Stimulated activated CD8-positive, alpha-beta memory T cell treated with anti-CD3 and anti-CD28 coated beads, Interleukin-4, amount 100 ng/mL, for 48 hours (primary cell): ENCODE results near the gene NUTM2A.
"Not testable (repeated sequence)": the region's sequence is repeated elsewhere in the genome, so short reads cannot be mapped to it uniquely, and the experiment has no call there.

ENCODE experiments used
- DNase-seq: peaks from one replicate; pipeline ENCODE4 v3.0.0-alpha.2; 2020

The NUTM2A gene

DNA sequence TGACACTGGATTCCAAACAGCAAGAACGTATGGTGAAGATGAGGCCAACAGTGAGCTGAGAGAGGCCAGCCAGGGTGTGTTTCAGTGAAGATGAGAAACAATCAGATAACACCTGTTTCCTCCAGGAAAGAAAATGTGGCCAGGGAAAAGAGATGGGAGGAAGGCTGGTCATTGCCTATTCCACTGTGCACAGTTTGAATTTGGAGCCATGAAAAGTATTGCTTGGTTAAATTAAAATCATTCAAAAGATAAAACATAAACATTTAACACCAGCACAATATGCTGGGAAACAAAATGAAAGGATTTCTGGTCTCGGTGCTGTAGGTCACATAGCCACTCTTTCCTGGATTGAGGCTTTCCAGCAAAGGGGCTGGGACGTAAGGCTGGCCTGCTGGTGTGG lies at the start of gene NUTM2A:
Gene NUTM2A, plus strand, starts transcription at position 301 of the 400 bp plus-strand sequence. CDS start 383 bp downstream, outside the sequence.
- DNase-seq: not testable (repeated sequence)

DNA sequence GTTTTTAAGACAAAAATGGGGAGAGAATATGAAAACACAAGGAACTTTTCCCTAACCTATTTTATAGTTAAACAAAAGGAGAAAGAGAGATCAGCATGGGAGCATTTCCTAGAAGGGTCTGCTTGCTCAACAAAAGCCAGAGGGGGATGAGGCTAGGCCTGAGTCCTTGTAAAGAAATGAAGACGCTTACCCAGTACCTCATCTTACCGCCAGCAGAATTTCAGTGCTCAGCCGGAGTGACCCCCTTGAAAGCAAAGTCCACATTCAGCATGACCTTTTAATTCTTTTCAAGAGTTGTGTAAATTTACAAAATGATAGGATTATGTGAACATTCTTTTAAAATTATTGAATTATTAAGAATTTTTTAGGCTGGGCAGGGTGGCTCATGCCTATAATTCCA lies 47.7 kb upstream of the NUTM2A start:
- not testable (repeated sequence) for DNase-seq

GRCh38 chr10:87184421-87184820 lies 40.8 kb upstream of the NUTM2A start:
- DNase-seq: not testable (repeated sequence)

GRCh38 chr10:87186016-87186415 lies 39.2 kb upstream of the NUTM2A start:
- DNase-seq: not testable (repeated sequence)

- not testable (repeated sequence) for DNase-seq
These were observed 37.7 kb upstream of the NUTM2A start for GRCh38 chr10:87187573-87187972.

GRCh38 chr10:87191841-87192240 lies 33.4 kb upstream of the NUTM2A start:
- DNase-seq: not testable (repeated sequence)

DNA sequence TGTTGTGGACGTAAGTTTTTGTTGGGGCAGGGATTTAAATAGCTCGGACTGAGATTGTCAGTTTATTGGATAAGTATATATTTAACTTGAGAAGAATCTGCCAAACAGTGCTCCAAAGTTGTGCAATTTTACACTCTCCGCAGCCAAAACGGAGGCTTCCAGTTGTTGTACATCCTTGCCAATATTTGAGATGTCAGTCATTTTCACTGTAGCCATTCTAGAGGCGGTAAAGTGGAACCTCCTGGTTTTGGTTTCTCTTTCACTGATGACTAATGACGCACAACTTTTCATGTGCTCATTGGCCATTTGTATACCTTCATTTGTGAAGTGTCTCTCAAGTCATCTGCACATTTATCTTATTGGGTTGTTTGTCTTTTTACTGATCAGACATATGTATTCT lies 24.3 kb upstream of the NUTM2A start:
- not testable (repeated sequence) for DNase-seq

DNA sequence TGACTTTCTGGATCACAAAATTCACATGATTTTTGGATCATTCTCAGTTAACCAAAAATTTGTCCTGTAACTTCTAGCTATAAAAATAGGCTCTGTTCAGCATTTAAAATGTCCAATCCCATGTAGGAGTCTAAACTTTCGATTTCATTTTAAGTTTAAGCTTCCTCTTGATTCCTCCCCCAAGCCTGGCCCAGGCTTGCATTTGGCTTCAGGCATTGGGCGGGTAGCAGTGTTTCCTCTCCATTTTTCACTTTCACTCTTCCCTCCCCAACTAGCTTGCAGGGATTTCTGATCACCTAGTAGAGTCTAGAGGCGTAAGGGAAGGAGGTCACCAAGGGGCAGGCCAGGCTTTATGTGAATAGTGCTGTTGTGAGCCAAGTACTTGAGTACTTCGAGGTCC lies 20.4 kb upstream of the NUTM2A start:
- not testable (repeated sequence) for DNase-seq

DNA sequence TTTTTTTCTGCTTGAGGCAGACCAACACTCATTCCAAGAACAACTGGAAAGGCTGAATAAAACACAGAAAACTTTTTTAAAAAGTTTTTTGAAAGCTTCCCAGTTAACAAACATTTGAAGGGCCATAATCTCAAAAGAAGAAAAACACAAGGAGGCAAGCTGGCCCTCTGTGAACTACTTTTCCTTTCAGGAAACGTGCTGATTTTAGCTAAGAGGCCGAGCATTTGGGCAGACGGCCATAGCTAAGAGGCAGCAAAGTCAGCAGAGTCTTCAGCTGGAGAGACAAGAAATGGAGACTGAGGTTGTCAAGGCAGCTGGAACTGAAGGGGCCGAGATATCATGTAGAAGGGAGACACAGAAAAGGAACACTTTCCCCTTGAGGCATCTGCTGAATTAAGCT lies 18.3 kb upstream of the NUTM2A start:
- DNase-seq: not testable (repeated sequence)

DNA sequence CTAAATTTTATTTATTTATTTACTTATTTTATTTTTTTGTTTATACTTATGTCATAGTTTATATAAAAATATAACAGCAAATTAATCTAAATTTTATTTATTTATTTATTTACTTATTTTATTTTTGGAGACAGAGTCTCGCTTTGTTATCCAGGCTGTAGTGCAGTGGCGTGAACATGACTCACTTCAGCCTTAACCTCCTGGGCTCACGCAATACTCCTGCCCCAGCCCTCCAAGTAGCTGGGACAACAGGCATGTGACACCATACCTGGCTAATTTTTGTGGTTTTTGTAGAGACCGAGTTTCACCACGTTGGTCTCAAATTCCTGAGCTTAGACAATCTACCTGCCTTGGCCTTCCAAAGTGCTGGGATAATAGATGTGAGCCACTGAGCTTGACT lies 14.9 kb upstream of the NUTM2A start:
- not testable (repeated sequence) for DNase-seq

- DNase-seq: not testable (repeated sequence)
These were observed 13.4 kb upstream of the NUTM2A start for GRCh38 chr10:87211848-87212247.

- not testable (repeated sequence) for DNase-seq
These were observed 12.0 kb upstream of the NUTM2A start for GRCh38 chr10:87213150-87213765.

GRCh38 chr10:87213806-87214205 lies 11.4 kb upstream of the NUTM2A start:
- DNase-seq: not testable (repeated sequence)

DNA sequence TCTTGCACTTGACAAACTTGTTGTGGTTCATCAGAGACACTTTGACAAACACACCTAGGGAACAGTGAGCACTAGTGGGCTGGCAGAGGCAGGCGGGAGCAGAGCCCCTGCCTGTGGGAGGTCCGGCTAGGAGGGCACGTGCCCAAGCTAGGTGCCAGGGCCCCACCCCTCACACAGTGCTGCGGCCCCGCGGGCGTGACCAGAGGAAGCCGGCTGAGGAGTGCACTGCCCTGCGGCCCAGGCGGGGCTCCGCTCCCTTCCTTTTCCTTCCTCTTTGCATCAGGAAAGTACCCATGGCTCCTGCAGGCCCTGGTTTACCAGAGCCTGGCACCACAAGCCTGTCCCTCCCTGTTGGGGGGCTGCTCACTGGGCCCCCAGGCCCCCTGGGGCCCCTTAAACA lies 9.1 kb upstream of the NUTM2A start:
- DNase-seq: not testable (repeated sequence)

DNA sequence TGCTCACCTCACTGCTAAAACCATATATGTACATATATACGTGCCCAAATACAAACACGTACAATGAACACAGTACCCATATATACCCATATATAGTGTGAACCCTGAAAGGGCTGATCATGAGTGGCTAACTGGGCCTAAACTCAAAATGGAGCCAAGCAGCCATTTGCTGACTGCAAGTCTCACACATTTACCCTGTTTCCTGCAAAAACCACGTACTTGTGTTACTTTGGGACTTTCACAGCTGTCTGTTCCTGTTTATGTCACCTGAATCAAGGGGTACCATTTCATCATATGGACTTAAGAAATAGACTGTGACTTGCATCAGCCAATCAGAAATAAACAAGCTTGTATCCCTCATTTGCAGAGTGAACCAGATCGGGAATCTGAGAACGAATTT lies 5.9 kb upstream of the NUTM2A start:
- not testable (repeated sequence) for DNase-seq

DNA sequence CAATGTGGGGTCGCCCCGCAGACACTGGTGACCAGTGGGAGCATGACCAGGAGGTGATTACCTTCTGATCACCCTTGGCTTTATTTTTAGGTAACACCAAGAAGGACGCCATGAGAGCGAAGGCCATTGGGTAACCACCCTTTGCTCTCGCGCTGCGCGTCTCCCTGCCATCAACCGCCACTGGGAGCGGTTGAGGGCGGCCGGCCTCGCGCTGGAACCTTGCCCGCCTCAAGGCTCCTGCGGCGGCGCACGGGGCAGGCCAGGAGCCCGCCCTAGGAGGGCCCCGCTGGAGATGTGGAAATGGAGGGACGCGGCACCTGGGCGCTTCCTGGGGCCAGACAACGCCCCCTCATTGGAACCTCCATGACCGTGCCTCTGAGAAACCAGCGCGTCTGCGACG lies 2.5 kb upstream of the NUTM2A start:
- not testable (repeated sequence) for DNase-seq

- not testable (repeated sequence) for DNase-seq
These were observed 3.0 kb downstream of the NUTM2A start for GRCh38 chr10:87228247-87228646.

DNA sequence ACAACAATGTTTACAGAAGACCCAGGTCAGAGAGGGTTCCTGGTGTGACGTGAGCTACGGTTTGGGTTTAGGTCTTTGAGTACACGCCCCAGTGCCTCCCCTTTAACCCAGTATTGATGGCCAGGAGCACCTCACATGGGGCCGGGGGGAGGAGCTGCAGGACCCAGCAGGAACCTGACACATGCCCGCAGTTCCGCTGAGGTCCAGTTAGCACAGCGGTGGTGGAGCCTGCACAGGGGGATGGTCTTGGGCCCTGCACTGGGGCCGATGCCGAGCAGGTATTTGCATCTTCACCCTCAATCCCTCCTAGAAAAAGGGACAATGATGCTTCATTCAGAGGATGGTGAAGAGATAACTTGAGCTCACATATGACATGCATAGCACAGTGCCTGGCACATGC lies 4.0 kb downstream of the NUTM2A start:
- not testable (repeated sequence) for DNase-seq

- not testable (repeated sequence) for DNase-seq
These were observed 9.6 kb downstream of the NUTM2A start for GRCh38 chr10:87234854-87235253.

GRCh38 chr10:87237244-87237643 lies 12.0 kb downstream of the NUTM2A start:
- DNase-seq: not testable (repeated sequence)

DNA sequence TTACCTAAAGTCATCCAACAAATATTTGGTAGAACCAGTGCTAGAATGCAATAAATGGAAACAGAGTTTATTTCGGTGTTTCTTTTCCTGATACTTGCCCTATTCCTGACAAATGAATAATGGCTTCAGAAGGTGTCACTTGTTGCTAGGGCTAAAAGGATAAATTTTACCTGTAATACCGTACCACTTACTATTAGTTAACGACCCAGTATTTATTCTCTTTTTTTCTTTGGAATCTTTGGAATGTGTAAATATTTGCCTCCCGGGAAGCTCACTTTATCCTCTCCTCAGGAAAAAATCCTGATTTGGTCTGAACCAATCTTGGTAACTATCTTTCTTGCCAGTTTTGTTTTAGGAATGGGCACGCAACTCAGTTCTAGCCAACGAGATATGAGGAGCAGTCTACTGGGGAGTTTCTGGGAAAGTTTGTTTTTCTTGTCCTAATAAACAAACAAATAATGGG lies 14.1 kb downstream of the NUTM2A start:
- DNase-seq: not testable (repeated sequence)

GRCh38 chr10:87242192-87242591 lies 16.9 kb downstream of the NUTM2A start:
- DNase-seq: not testable (repeated sequence)

DNA sequence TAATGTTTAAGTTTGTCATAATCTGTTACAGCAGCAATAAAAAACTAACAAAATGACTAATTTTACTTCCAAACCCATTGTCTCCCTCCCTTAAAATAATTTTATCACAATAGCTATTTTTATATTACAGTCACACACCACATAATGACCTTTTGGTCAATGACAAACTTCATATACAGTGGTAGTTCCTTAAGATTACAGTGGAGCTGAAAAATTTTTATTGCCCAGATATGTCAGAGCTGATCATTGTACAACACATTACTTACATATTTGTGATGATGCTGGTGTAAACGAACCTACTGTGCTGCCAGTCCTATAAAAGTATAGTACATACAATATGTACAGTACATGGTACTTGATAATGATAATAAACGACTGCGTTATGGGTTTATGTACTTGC lies 22.1 kb downstream of the NUTM2A start:
- not testable (repeated sequence) for DNase-seq

DNA sequence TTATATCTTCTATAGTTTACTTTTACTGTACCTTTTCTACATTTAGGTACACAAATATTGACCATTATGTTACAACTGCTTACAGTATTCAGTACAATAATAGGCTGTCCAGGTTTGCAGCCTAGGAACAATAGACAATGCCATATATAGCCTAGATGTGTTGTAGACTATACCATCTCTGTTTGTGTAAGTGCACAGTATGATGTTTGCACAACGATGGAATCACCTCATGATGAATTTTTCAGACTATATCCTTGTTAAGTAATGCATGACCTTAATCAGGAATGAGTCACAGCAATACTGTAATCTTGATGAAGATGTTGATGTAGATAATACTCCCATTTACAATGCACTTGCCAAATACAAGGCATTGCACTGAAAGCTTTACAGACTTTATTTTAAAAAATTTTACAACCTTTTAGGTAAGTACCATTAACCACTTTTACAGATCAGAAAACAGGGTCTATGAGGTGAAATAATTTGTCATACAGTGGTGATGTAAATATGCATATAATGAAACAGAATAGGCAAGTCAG lies 23.6 kb downstream of the NUTM2A start:
- DNase-seq: not testable (repeated sequence)
